CD14-positive monocyte (primary cell): ENCODE data around the gene PELI2. TPM values are rescaled to one million over a fixed set of nuclear protein-coding genes. Genes with fewer than 3 reads are reported as not detected.

ENCODE experiments used
- DNase-seq, 3 donors: peaks; one replicate each; pipeline ENCODE4 v3.0.0-alpha.2; 2011 to 2022
- H2AFZ ChIP-seq: 2 replicates; pipeline ENCODE4 v1.6.0; 2012; ENCODE audit warnings: mild to moderate bottlenecking, low read depth, low read length, inconsistent platforms; ENCODE audit not compliant: insufficient read depth, poor library complexity, severe bottlenecking
- H3K27ac ChIP-seq, 2 donors: 1 replicate in 1 of 2; 2 replicates in 1 of 2; pipeline ENCODE4 v1.5.1; 2012 to 2013; ENCODE audit warnings: low read length in 2 of 2, control low read depth in 1 of 2, inconsistent platforms in 1 of 2, low read depth in 1 of 2, mild to moderate bottlenecking in 1 of 2
- H3K27me3 ChIP-seq, 2 donors: one replicate each; pipeline versions ENCODE4 v1.6.0 to v1.6.1; 2011 to 2013; ENCODE audit warnings: low read length in 2 of 2; ENCODE audit not compliant: control insufficient read depth in 2 of 2, insufficient read depth in 2 of 2
- H3K36me3 ChIP-seq, 2 donors: replicated peaks in 1 of 2; 1 replicate in 1 of 2; 2 replicates in 1 of 2; pipeline versions ENCODE4 v1.5.1 to v1.6.1; 2012 to 2013; ENCODE audit warnings: low read length in 2 of 2, control low read depth in 1 of 2, inconsistent platforms in 1 of 2, mild to moderate bottlenecking in 1 of 2; ENCODE audit not compliant: insufficient read depth in 2 of 2, control insufficient read depth in 1 of 2
- H3K4me1 ChIP-seq, 2 donors: 1 replicate in 1 of 2; 2 replicates in 1 of 2; pipeline versions ENCODE4 v1.5.1 to v1.6.1; 2012 to 2013; ENCODE audit warnings: low read length in 2 of 2, control low read depth in 1 of 2, inconsistent platforms in 1 of 2, mild to moderate bottlenecking in 1 of 2, moderate library complexity in 1 of 2; ENCODE audit not compliant: insufficient read depth in 2 of 2, control insufficient read depth in 1 of 2
- H3K4me2 ChIP-seq: replicated peaks from 2 replicates; pipeline ENCODE3; 2012; ENCODE audit warnings: low read length, moderate library complexity, mild to moderate bottlenecking; ENCODE audit not compliant: poor library complexity, severe bottlenecking; ENCODE audit errors: extremely low read depth
- H3K4me3 ChIP-seq, 3 experiments: fragments of 200-600 bp in 1 of 3; sonication (generic) in 1 of 3; replicated peaks in 1 of 3; 1 replicate in 2 of 3; 2 replicates in 1 of 3; pipeline ENCODE4 v1.5.1; 2011 to 2013; ENCODE audit warnings: low read length in 3 of 3, mild to moderate bottlenecking in 3 of 3, control low read depth in 2 of 3, low read depth in 2 of 3, inconsistent platforms in 1 of 3, moderate library complexity in 1 of 3
- H3K79me2 ChIP-seq: 2 replicates; pipeline ENCODE4 v1.6.0; 2012; ENCODE audit warnings: mild to moderate bottlenecking, control low read depth, inconsistent platforms, low read length, moderate library complexity; ENCODE audit not compliant: insufficient read depth
- H3K9ac ChIP-seq: 2 replicates; pipeline ENCODE4 v1.6.0; 2017; ENCODE audit warnings: low read length, mild to moderate bottlenecking; ENCODE audit not compliant: insufficient read depth, poor library complexity, severe bottlenecking
- H3K9me3 ChIP-seq, 2 donors: replicated peaks in 1 of 2; 1 replicate in 1 of 2; 2 replicates in 1 of 2; pipeline versions ENCODE4 v1.5.1 to v1.6.1; 2012 to 2013; ENCODE audit warnings: low read length in 2 of 2, control low read depth in 1 of 2; ENCODE audit not compliant: control insufficient read depth in 1 of 2, insufficient read depth in 1 of 2
- H4K20me1 ChIP-seq: 2 replicates; pipeline ENCODE4 v1.6.0; 2012; ENCODE audit warnings: mild to moderate bottlenecking, low read length, control low read depth, moderate library complexity; ENCODE audit not compliant: insufficient read depth
- H3K27ac Mint-ChIP-seq, 7 donors: one replicate each; pipeline ENCODE4 v1.8.0; 2020; ENCODE audit warnings: mild to moderate bottlenecking in 7 of 7, mixed read lengths in 7 of 7, moderate library complexity in 6 of 7, inconsistent platforms in 2 of 7
- H3K27me3 Mint-ChIP-seq, 3 donors: one replicate each; pipeline ENCODE4 v1.8.0; 2021 to 2022; ENCODE audit warnings: low read depth in 3 of 3, mild to moderate bottlenecking in 3 of 3, mixed read lengths in 3 of 3, moderate library complexity in 3 of 3, inconsistent platforms in 1 of 3
- H3K36me3 Mint-ChIP-seq, 2 donors: one replicate each; pipeline ENCODE4 v1.8.0; 2020; ENCODE audit warnings: mixed read lengths in 2 of 2, inconsistent platforms in 1 of 2, mild to moderate bottlenecking in 1 of 2
- H3K4me1 Mint-ChIP-seq: one replicate; pipeline ENCODE4 v1.8.0; 2020; ENCODE audit warnings: mild to moderate bottlenecking, mixed read lengths
- H3K4me3 Mint-ChIP-seq, 2 donors: one replicate each; pipeline ENCODE4 v1.8.0; 2020; ENCODE audit warnings: mild to moderate bottlenecking in 2 of 2, mixed read lengths in 2 of 2, moderate library complexity in 1 of 2
- H3K9me3 Mint-ChIP-seq, 7 donors: one replicate each; pipeline ENCODE4 v1.8.0; 2020 to 2022; ENCODE audit warnings: mixed read lengths in 7 of 7, mild to moderate bottlenecking in 6 of 7, moderate library complexity in 6 of 7, inconsistent platforms in 2 of 7
- WGBS: methylation state at CpG from one replicate; pipeline ENCODE4 v1.1.5; 2013; ENCODE audit warnings: missing lambda C conversion rate; ENCODE audit not compliant: insufficient coverage; 5-methylcytosine and 5-hydroxymethylcytosine counted together
- intact Hi-C, 2 donors: fragments of 100-400 bp; cut with micrococcal nuclease; formaldehyde crosslinking; loops; one replicate each; pipeline versions ENCODE4 v1.15.0 to v1.15.1; 2023
- polyA plus RNA-seq, 3 donors: library from polyadenylated mRNA; depleted of rRNA in 1 of 3; unstranded in 2 of 3; stranded (reverse) in 1 of 3; fragments of 300-500 nt in 2 of 3; fragments of >200 nt in 1 of 3; fragmentation: Illumina TruSeq in 2 of 3; gene quantifications; 1 replicate in 2 of 3; 2 replicates in 1 of 3; pipeline ENCODE4 v1.2.3, GENCODE V29; 2012 to 2021
- TF ChIP-seq, protein P1 (sequence below): fragments of 200-600 bp; IDR thresholded peaks from one replicate; pipeline ENCODE4 v1.8.0; 2022; ENCODE audit warnings: antibody characterized with exemption, mild to moderate bottlenecking

PELI2 gene
- polyA plus RNA-seq, 3 donors: 10.1 to 35.8 (median 12.5) TPM

- Histone ChIP-seq H3K27ac (peak overlapping the region in 1 of 2 donors; percentile 30), H3K9ac (no peak overlapping the region), H3K4me3 (no peak overlapping the region), H3K36me3 (peaks cover 10 to 35% of the 10 kb centered on the region in 2 donors), H3K4me1 (no peaks in the 10 kb centered on the region), H4K20me1 (peaks cover 98% of the 10 kb centered on the region), H3K4me2 (no peak overlapping the region), H3K9me3 (no peaks in the 10 kb centered on the region), H2AFZ (no peak overlapping the region), H3K79me2 (peaks cover 48% of the 10 kb centered on the region), H3K27me3 (no peaks in the 10 kb centered on the region)
- WGBS: 100% methylated on average over 2 of the region's 2 CpGs
- Mint-ChIP-seq H3K27me3 (peaks cover 0 to 2% (median 0%) of the 10 kb centered on the region in 3 donors), H3K36me3 (peaks cover 37 to 38% of the 10 kb centered on the region in 2 donors), H3K4me1 (peaks cover 10% of the 10 kb centered on the region), H3K27ac (peak overlapping the region in 1 of 7 donors; percentile 69), H3K4me3 (no peak overlapping the region), H3K9me3 (no peaks in the 10 kb centered on the region)
- DNase-seq: no peak
- TF ChIP-seq, protein P1, sequence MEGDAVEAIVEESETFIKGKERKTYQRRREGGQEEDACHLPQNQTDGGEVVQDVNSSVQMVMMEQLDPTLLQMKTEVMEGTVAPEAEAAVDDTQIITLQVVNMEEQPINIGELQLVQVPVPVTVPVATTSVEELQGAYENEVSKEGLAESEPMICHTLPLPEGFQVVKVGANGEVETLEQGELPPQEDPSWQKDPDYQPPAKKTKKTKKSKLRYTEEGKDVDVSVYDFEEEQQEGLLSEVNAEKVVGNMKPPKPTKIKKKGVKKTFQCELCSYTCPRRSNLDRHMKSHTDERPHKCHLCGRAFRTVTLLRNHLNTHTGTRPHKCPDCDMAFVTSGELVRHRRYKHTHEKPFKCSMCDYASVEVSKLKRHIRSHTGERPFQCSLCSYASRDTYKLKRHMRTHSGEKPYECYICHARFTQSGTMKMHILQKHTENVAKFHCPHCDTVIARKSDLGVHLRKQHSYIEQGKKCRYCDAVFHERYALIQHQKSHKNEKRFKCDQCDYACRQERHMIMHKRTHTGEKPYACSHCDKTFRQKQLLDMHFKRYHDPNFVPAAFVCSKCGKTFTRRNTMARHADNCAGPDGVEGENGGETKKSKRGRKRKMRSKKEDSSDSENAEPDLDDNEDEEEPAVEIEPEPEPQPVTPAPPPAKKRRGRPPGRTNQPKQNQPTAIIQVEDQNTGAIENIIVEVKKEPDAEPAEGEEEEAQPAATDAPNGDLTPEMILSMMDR: no peak
- intact Hi-C loops: no loop called here
Measured at GRCh38 chr14:56181681-56182085, 63.5 kb downstream of the PELI2 start.

DNA sequence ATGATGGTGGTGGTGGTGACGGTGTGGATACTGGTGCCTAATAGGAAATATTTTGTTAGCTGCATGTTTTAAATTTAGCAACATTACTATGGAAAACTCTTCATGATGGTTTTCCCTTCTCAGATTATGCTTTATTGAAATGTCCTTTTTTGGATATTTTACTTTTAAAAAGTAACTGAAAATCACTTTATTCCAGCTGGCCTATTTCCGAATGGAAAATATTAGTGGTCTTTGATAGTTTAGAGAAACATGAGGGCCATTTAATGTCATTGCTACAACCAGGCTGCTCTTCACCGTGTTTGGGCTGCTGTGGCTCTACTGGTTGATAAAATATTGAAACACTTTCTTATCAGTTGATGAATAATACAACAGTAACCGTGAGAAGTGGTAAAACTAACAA is 64.2 kb downstream of the PELI2 start:
- Histone ChIP-seq H3K27me3 (no peaks in the 10 kb centered on the region), H3K79me2 (peaks cover 43% of the 10 kb centered on the region), H3K4me1 (no peaks in the 10 kb centered on the region), H3K27ac (no peak overlapping the region), H3K4me3 (no peak overlapping the region), H3K9me3 (no peaks in the 10 kb centered on the region), H3K9ac (no peak overlapping the region), H3K36me3 (peaks cover 10 to 35% of the 10 kb centered on the region in 2 donors), H4K20me1 (peaks cover 98% of the 10 kb centered on the region), H2AFZ (no peak overlapping the region), H3K4me2 (no peak overlapping the region)
- H3K27ac Mint-ChIP-seq: peak overlapping the region in 1 of 7 donors; percentile 32
- intact Hi-C loops: no loop called here
- H3K27me3 Mint-ChIP-seq: peaks cover 0 to 2% (median 0%) of the 10 kb centered on the region in 3 donors
- no peaks in the 10 kb centered on the region for H3K9me3 Mint-ChIP-seq
- H3K4me3 Mint-ChIP-seq: no peak overlapping the region
- TF ChIP-seq, protein P1: no peak
- WGBS: no CpG with 5 or more reads among the region's 4 CpGs
- H3K36me3 Mint-ChIP-seq: peaks cover 37 to 41% of the 10 kb centered on the region in 2 donors
- no peak for DNase-seq
- peaks cover 10% of the 10 kb centered on the region for H3K4me1 Mint-ChIP-seq
